NCI-H82 treated with DMSO at 0.1 percent for 48 hours (cell line): ENCODE measurements around the gene CDPF1.
"Not testable (repeated sequence)": the region's sequence is repeated elsewhere in the genome, so short reads cannot be mapped to it uniquely, and the experiment has no call there.

Experiments used
- DNase-seq: peaks from one replicate; lab custom pipeline; 2025; ENCODE audit not compliant: unreplicated experiment; lab: John Stamatoyannopoulos, UW

CDPF1 gene

GRCh38 chr22:46281866-46282678 is 32.0 kb upstream of the CDPF1 start:
- DNase-seq, result no peak

- no peak for DNase-seq
Measured at GRCh38 chr22:46280999-46281623, 31.0 kb upstream of the CDPF1 start.

GRCh38 chr22:46280063-46280817 is 30.1 kb upstream of the CDPF1 start:
- no peak for DNase-seq

- no peak for DNase-seq
Measured at GRCh38 chr22:46278656-46279645, 28.9 kb upstream of the CDPF1 start.

- no peak for DNase-seq
Measured at GRCh38 chr22:46276563-46276962, 26.5 kb upstream of the CDPF1 start.

GRCh38 chr22:46275455-46276122 is 25.5 kb upstream of the CDPF1 start:
- no peak for DNase-seq

GRCh38 chr22:46274381-46274780 is 24.3 kb upstream of the CDPF1 start:
- DNase-seq, result no peak

- no peak for DNase-seq
Measured at GRCh38 chr22:46273432-46274148, 23.5 kb upstream of the CDPF1 start.

GRCh38 chr22:46272762-46273431 is 22.8 kb upstream of the CDPF1 start:
- DNase-seq, result no peak

GRCh38 chr22:46272196-46272595 is 22.1 kb upstream of the CDPF1 start:
- no peak for DNase-seq

GRCh38 chr22:46269564-46269963 is 19.5 kb upstream of the CDPF1 start:
- no peak for DNase-seq

- DNase-seq, result no peak
Measured at GRCh38 chr22:46267431-46268279, 17.6 kb upstream of the CDPF1 start, which contains the start of gene TTC38. Gene TTC38, plus strand, starts transcription at chr22:46268008. Its CDS starts 32 bp downstream, at chr22:46268040.

GRCh38 chr22:46265627-46266026 is 15.5 kb upstream of the CDPF1 start:
- not testable (repeated sequence) for DNase-seq

GRCh38 chr22:46264520-46264919 is 14.4 kb upstream of the CDPF1 start:
- DNase-seq, result not testable (repeated sequence)

- no peak for DNase-seq
Measured at GRCh38 chr22:46263216-46263590, 13.1 kb upstream of the CDPF1 start, which contains the start of gene PKDREJ. Gene PKDREJ, minus strand, starts transcription at chr22:46263343. Its CDS starts 21 bp downstream, at chr22:46263322.

- no peak for DNase-seq
Measured at GRCh38 chr22:46262449-46263215, 12.5 kb upstream of the CDPF1 start.

- no peak for DNase-seq
Measured at GRCh38 chr22:46260038-46260437, 9.9 kb upstream of the CDPF1 start.
